Skin of body (tissue), 2 donors: ENCODE results near the gene LYPD5. TPM values are rescaled to one million over a fixed set of nuclear protein-coding genes. Genes with fewer than 3 reads are reported as not detected.
"Not testable (repeated sequence)": the region's sequence is repeated elsewhere in the genome, so short reads cannot be mapped to it uniquely, and the experiment has no call there.

Experiments used
- DNase-seq: peaks from one replicate; lab custom pipeline; 2025; lab: John Stamatoyannopoulos, UW
- total RNA-seq: library from RNA; depleted of rRNA; stranded (reverse); fragments of >200 nt; gene quantifications from one replicate; pipeline ENCODE4 v1.2.3, GENCODE V29; 2014

Gene LYPD5
- total RNA-seq, 1 donor from 2014 or later, result 16.0 TPM

DNA sequence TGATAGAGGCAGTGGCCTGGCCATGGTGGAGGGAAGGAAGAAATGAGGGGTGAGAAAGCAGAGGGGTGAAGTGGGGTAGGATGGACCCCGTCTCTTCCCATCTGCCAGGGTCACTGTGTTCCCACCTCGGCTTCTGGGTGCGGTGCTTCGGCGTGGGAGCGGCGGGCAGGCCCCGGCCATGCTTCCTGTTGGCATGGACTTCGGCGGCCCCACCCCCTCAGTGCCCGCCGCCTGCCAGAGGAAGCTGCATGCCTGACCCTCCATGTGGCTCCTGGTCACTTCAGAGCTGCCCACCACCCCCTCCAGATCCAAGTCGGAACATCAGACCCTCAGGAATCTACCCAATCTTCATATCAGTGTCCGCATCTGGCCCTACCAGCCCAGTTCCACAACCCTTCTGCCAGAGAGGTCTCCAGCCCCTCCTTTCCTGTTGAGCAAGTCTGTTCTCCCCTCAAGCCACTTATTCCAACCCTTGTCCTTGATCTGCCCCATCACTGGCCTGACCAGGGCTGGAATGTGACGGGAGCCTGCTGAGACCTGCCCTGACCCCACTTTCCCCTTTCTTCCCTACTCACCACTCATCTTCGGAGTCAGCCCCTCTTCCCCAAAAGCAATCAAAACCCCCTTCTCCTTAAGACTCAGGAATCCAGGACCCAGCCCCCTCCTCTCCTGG, 23.0 kb downstream of the LYPD5 start:
- DNase-seq, result no peak

DNA sequence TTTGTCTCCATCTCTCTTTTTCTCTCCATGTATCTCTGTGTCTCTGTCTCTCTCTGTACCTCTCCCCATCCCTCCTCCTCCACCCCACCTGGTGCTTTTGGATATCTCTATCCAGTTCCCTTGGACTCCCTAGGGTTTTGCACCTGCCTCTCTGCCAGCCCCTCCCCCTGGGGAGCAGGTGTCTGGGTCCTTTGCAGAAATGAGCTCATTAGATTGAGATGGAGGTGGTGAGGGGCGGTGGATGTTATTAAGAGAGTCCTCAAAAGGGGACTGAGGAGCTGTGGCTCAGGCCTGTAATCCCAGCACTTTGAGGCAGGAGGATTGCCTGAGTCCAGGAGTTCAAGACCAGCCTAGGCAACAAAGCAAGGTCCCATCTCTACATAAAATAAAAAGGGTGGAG, 23.6 kb downstream of the LYPD5 start:
- DNase-seq, result no peak

DNA sequence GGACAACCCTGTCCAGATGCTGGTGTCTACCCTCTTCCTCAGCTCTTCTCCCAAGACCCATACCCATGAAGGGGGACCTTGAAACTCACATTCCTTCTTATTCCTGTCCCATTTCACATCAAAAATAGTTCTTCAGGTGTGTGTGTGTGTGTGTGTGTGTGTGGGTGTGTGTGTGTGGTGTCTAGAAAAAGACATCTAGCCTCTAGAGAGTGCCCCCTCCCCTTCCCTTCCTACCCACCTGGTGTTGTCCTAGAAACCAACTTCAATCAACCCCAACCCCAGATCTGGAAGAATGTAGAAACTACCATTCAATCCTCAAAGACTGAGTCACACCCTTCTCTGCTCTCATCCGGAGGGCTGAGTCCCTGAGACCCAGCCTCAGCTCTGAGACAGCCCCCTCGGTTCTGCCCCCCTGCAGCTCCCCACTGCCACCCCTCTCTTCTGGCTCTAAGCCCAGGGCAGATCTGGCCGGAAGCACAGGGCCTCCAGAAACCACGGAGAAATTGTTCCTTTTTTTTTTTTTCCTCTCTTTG, 25.0 kb downstream of the LYPD5 start:
- DNase-seq, result no peak

DNA sequence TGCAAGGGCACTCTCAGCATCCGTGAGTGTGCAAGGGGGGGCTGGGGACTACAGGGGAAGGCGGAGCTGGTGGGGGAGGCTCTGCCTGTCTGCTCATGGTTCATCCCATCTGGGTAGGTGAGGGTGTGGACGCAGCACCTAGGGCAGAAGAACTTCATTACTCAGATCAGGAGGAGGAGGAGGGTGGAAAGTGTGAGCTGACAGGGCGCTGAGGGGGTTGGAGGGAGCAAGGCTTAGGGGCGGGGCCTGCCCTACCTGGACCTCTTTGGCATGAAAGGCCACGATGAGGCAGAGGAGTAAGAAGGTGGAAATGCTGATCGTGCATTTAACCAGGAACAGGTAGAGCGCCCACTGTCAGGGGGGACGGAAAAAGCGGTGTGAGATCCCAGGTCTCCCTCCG, 26.0 kb downstream of the LYPD5 start:
- no peak for DNase-seq

DNA sequence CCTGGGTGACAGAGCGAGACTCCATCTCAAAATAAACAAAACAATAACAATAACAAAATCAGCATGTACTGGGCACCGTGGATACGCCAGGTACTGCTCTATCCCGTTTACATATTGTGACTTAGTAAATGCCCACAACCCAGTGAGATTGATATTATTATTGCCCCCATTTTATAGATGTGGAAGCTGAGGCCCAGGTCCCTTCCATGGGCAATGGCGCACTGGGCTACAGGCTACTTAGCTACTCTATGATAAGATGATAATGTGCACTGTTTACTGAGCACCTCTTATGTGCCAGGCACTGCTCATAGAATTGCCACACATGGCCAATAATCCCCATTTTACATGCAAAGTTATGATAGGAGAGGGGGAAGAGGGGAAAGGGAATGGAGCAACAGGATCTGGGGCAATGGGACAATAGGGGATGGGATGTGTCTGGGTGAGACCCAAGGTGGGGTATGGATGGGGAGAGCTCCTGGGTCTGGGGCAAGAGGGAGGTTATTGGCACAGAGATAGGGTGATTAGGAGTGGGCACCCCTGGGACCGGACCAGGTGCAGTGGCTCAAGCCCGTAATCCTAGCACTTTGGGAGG, 26.9 kb downstream of the LYPD5 start:
- no peak for DNase-seq

DNA sequence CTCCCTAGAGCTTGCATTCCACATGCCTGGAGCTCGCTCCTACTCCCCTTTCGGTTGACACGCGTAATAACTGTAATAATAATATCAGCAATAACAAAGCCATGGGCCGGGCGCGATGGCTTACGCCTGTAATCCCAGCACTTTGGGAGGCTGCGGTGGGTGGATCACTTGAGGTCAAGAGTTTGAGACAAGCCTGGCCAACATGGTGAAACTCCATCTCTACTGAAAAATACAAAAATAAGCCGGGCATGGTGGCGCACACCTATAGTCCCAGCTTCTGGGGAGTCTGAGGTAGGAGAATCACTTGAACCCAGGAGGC, 27.3 kb downstream of the LYPD5 start:
- DNase-seq, result not testable (repeated sequence)

DNA sequence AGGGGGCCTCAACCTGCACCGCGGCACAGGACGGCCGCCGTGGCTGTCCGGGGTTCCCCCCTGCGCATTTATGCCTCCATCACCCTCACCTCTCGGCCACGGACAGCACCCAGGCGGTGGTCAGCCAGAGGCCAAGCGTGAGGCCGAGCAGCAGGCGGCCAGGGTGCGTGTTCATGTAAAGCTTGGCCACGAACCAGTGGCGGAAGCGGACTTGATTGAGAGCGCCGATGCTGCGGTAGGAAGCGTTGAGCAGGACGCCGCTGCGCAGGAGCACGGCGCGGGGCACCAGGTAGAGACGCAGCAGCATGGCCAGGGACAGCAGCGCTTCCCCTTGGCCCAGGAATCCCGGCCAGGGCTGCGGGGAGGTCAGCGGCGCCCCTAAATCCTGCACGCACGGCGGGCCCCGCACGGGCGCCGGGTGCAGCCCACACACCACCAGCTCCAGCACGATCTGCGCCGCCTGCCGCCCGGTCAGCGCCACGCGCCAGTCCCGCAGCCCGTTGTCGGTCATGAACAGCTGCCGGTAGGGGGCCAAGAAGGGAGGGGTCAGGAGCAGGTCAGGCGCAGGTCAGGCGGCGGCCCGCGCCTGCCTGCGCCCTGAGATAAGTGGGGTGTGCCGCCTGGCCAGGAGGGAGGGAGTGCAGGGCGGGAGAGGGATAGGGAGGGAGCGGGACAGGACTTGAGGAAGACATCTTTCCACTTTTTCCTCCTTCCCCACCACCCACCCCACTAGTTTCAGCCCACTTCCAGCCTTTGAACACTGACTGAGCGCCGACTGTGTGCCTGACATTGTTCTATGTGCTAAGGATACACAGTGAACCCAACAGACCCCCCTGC, 27.9 kb downstream of the LYPD5 start:
- DNase-seq, result peak; percentile 26

DNA sequence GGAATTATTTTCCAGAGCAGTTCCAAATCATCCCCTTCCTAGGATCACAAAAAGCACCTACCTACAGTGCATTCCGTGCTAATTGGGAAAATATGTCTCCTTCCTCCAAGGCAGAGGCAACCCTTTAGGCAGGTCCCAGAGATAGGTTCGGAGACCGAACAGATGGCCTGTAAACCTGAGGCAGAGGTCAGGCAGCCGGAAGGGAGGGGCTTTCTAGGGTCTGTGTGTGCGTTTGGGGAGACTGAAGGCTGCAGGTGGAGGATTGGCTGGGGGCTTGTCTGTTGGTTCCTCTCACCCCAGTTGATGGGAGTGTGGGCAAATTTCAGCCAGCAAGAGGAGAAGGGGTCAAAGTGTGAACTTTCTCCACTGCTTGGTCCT, 28.5 kb downstream of the LYPD5 start:
- no peak for DNase-seq

DNA sequence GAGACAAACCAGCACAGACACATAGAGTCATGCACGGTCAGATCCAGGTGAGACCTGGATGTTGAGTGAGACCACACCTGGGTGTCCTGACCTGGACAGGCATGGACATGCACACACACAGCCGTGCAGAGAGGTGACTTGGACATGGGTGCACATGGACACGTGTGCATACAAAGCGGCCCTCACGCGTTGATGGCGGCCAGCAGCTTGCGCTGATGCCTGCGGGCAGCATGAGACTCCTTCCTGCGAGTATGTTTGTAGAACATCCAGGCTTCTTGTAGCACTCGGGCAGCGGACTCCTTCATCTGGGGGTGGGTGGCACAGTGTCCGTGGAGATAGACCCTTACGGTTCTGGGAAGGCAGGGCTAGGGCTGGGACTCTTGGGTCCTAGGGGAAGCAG, 33.0 kb downstream of the LYPD5 start:
- no peak for DNase-seq

DNA sequence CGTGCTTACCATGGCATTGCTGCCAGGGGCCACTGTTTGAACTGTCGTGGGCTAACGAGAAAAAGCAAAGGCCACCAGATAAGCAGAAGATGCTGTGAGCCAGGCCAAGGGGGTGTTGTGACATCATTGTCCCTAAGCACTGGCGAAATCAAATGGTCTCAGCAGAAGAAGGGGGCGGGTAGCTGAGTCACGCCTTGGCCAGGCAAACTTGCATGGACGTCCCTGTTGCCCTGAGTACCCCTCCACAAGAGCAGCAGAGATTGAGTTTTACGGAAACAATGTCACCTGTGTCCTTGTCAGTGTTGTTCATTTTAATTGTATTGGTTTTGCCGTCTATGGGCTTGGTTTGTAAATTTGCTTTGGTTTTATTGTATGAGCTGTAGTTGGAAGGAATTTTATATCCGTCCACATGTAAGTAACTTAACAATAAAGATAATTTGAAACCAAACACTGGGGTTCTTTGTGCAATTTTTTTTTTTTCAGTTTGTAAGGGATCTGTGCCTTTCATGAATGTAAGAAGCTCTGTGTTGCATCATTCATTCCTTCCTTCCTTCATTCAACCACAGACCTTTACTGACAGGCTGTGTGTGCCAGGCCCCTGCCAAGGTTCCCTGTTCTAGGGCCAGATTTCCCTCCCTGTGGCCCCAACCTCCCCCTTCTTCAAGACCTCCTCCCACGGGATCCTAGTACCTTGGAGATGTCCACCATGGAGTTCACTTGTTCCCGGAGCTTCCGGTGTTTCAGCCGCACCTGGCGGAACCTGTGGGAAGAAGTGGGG, 33.8 kb downstream of the LYPD5 start:
- no peak for DNase-seq

DNA sequence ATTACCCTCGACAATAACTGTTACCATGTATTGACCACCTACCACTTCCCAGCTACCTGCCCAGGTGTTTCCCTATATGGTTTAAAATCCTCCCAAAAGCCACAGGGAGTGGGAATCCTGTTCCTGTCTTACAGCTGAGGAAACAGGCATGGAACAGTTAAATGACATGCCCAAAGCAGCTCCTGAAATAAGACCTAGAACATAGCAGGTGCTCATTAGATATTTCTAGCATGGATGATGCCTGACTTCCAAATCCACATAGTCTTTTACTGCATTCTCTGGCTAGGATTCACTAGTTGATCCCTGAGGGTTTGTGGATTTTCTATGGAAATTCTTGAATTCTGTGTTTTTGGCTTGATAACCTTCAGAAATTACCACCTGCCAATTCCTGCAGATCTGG, 34.4 kb downstream of the LYPD5 start:
- no peak for DNase-seq

DNA sequence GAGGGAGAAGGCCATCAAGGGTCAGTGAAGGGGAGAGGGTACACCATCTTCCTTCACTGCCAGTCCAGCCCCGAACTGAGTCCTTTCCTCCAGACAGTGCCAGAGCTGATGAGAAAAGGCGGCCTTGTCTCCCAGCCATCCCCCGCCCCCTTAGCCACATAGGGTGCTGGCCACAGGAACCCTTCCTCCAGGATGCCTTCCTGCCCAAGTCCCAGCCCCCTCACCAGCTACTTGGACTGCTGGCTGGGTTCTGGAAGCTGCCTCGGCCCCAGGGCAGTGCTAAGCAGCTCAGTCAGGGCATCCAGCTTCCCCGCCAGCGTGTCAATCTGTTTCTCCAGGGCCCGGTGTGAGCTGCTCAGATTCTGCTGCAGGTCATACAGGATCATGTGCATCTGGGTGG, 34.9 kb downstream of the LYPD5 start:
- no peak for DNase-seq

DNA sequence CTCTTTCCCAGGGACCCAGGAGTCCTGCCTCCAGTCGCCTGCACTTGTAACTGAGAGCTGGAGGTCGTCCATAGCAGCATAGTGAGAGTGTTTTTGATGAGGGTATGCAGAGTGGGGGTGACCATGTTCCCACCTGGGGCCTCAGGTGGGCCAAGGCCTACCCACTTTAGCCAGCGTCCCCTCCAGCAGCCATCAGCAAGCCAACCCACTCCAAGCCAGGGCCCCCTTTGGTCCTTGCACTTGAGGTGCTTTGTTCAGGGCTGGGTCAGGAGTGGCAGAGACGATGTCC, 35.5 kb downstream of the LYPD5 start:
- DNase-seq, result no peak

DNA sequence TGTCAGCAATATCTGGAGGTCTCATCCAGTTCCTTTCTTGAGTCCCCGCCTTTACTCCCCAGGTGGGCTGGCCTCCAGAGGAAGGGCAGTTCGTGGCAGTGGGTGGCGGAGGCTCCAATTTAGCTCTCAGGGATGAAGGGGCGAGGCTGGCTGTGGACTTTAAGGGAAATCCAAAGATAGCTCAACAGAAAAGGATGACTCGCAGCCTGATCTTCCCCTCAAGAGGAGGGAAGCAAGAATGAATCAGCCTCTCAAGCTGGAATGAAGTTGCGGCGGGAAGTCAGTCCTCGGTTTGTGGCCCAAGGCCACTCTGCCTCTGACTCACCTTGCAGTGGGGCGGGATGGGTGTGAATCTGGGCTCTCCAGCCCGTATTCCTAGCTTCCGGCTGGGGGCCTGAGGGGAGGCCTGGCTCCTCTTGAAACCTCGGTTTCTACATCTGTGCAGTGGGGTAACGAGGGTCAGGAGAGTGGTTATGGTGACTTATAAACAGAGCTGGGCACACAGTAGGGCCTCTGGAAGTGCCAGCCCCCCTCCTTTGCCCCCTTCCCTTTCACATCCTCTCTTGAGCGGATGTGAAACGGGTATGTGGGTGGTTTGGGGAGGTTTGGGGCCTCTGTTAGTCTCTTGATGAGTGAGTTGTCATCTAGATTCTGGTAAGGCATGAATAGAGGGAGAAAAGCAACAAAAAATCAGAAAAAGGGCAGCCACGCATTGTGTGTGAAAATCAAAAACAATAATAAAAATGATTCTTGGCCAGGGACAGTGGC, 37.0 kb downstream of the LYPD5 start:
- peak; percentile 45 for DNase-seq

DNA sequence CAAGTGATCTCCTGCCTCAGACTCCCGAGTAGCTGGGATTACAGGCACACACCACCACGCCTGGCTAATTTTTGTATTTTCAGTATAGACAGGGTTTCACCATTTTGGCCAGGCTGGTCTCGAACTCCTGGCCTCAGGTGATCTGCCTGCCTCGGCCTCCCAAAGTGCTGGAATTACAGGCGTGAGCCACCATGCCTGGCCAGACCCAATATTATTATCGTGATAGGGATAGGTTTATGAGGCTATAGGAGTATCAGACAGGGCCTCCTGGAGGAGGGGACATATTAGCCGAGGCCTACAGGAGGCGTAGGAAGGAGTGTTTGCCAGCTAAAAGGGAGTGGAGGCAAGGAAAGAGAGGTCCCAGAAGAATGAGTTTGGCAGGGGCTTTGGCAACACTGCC, 37.6 kb downstream of the LYPD5 start:
- not testable (repeated sequence) for DNase-seq

DNA sequence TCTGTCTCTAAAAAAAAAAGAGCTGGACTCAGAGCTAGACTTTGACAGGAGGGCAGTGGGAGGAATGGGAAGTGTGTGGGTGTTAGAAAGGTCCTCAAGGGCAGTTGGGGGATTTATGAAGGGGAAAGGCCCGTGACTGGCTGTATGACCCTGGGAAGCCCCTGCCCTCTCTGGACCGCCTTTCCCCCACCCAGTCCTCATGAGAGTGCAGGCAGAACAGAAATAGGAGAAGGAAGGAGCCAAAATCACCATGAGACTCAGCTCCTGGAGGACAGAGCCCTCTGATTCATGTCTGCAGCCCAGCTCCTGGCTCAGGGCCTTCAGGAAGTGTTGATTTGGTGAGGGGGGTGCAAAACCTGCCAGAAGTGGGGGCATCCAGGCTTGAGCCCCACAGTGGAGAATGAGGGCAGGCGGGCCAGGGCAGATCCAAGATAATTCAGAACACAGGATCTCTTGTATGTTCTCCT, 38.7 kb downstream of the LYPD5 start:
- DNase-seq, result no peak

DNA sequence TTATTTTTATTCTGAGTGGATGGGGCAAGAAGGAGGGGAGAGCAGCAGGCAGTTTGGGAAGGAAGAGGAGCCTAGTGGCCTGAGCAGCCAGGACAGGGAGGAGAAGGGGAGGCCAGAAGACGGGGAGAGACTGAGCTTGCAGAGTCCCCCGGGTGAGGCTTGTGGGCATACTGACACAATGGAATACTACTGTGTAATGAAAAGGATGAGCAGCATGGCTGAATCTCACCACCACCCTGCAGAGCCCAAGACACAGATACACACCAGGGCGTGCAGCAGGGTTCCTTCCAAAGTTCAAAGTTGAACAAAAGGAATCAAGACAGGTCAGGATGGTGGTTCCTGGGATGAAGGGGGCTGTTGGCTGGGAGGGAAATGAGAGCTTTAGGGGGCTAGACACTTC, 39.4 kb downstream of the LYPD5 start:
- DNase-seq, result no peak

DNA sequence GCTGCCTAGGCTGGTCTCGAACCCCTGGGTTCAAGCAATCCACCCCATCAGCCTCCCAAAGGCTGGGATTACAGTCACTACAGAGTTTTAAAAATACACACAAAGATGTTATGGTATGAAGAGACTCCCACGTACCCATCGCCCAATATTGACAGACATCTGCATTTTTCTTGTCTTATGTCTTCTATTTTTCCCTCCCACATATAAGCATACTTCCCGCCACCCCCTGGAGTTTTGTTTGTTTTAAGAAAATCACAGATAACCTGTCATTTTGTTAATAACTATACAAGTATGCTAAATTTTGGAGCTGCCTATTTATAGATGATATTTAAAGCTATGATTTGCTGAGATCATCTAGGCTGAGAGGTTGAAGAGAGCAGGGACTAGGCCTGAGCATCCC, 41.3 kb downstream of the LYPD5 start:
- no peak for DNase-seq

DNA sequence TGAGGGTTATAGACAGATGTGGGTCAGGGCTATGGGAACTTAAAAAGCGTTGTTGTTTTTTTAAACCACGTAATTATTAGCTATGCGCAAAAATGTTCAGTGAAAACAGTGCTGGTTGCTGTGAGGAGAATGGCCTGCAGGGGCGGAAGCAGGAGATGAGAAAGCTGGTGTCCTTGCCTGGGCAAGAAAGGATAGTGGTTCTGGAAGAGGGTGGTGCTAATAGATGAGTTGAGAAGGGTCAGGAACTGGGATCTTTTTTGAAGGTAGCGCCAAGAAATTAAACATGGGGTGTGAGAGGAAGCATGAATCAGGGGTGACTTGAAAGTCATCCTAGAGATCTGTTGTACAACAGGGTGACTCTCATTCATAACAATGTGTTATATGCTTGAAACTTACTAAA, 42.7 kb downstream of the LYPD5 start:
- DNase-seq, result no peak

DNA sequence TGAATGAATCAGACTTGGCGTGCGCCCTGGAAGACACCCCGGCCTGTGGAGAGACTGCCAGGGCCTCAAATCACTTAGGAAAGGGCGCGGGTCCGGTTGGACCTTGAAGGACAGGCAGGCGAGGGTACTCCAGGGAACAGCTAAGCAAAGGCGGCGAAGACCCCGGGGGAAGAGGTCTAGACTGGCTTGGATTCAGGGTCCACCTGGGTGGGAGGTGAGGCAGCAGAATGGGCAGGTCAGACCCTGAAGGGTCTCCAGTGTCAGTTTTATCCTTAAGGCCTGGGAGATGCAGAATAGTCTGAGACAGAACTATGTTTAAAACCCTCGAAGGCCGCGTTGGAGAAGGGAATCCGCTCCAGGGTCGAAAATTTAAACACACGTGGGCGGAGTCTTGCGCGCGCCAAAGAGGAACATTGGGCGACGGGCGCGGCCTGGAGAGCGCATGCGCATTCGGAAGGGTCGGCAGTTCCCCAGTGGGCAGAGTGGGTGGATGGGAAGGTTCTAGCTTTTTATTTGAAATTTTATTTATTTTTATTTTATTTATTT, 46.9 kb downstream of the LYPD5 start:
- DNase-seq, result peak; percentile 63
